NCI-H226 (cell line): ENCODE results near the gene DNAH11.
"Not testable (repeated sequence)": the region's sequence is repeated elsewhere in the genome, so short reads cannot be mapped to it uniquely, and the experiment has no call there.

Experiments
- DNase-seq: peaks from one replicate; pipeline ENCODE4 v3.0.0-alpha.2; 2015

The DNAH11 gene, protein sequence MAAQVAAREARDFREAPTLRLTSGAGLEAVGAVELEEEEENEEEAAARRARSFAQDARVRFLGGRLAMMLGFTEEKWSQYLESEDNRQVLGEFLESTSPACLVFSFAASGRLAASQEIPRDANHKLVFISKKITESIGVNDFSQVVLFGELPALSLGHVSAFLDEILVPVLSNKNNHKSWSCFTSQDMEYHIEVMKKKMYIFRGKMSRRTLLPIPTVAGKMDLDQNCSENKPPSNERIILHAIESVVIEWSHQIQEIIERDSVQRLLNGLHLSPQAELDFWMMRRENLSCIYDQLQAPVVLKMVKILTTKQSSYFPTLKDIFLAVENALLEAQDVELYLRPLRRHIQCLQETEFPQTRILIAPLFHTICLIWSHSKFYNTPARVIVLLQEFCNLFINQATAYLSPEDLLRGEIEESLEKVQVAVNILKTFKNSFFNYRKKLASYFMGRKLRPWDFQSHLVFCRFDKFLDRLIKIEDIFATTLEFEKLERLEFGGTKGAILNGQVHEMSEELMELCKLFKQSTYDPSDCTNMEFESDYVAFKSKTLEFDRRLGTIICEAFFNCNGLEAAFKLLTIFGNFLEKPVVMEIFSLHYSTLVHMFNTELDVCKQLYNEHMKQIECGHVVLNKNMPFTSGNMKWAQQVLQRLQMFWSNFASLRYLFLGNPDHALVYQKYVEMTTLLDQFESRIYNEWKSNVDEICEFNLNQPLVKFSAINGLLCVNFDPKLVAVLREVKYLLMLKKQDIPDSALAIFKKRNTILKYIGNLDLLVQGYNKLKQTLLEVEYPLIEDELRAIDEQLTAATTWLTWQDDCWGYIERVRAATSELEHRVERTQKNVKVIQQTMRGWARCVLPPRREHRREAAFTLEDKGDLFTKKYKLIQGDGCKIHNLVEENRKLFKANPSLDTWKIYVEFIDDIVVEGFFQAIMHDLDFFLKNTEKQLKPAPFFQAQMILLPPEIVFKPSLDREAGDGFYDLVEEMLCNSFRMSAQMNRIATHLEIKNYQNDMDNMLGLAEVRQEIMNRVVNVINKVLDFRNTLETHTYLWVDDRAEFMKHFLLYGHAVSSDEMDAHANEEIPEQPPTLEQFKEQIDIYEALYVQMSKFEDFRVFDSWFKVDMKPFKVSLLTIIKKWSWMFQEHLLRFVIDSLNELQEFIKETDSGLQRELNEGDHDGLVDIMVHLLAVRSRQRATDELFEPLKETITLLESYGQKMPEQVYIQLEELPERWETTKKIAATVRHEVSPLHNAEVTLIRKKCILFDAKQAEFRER (N-terminal part only)

DNA sequence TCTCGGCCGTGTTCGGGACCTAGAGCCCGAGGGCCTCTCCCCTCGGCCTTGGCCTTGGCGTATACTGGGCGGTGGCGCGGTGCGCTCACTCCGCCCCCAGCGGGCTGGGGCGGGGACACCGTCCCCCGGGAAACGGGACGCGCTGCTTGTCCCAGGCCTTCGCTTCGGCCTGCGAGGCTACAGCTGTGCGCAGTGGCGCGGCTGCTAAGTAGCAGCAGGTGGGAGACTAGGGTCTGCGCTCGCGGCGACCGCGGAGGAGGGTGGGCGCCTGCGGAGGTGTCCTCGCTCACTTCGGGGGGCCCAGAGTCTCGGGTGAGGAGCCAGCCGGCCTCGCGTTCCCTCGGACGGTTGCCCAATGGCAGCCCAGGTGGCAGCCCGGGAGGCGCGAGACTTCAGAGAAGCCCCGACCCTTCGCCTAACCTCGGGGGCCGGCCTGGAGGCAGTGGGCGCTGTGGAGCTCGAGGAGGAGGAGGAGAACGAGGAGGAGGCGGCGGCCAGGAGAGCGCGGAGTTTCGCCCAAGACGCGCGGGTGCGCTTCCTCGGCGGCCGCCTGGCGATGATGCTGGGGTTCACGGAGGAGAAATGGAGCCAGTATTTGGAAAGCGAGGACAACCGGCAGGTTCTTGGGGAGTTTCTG lies at the start of gene DNAH11:
Gene DNAH11 (plus strand): TSS at position 149 of the 637 bp plus-strand sequence. CDS start 207 bp downstream, at position 356.
- DNase-seq = no peak

DNA sequence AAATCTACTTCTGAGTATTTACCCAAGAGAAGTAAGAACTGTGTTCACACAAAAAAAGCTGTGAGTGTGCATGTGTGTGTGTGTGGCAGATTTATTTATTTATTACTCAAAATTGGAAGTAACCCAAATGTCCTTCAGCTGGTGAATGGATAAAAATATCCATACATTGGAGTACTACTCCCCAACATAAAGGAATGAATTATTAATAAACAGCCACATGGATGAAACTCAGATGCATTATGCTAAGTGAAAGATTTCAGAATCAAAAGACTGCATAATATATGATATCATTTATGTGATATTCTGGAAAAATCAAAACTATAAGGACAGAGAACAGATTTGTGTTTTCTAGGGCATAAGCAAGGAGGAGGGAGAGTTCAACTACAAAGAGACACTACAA lies 47.1 kb upstream of the DNAH11 start:
- DNase-seq = no peak

DNA sequence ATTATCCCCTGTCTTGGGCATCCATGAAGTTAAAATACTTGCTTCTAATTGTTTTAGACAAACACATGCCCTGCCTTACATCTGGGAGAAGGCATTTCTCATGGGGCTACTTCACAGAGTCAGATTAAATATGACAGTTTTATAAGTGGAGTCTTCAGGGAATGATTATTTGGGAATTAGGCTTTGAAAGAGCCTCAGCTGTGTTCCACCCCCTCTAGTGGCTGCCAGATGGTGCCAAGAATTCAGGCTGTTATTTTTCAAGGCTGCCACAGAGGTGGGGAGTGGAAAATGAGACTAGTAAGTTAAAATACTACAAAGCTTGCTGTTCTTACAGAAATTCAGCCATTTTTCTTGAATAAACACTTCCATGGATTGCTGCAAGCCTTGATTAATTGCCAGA lies 45.8 kb upstream of the DNAH11 start:
- peak; percentile 24 for DNase-seq

DNA sequence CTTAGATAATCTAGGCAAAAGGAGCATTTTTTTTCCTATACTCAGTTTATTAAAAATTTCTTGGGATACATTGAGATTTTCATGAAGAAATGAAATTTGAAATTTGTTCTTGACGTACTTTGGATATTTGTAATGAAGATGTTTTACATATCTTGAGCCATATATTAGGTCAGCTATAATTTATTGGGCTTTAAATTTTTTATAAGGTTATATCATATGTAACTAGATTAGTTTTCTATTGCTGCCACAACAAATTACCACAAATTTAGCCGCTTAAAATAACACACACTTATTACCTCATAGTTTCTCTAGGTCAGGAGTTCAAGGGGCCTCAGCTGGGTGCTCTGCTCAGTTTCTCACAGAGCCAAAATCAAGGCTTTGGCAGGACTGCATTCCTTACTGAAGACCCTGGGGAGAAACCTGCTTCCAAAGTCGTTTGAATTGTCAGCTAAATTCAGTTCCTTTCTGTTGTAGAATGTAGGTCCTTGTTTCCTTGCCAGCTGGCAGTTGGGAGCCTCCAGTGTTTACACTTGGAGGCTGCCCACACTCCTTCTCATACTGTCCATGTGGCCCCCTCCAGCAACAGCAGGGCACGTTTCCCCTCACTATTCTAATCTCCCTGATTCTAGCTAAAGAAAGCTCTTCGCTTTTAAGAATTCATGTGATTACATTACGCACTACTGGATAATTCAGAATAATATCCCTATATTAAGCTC lies 42.6 kb upstream of the DNAH11 start:
- DNase-seq = no peak

DNA sequence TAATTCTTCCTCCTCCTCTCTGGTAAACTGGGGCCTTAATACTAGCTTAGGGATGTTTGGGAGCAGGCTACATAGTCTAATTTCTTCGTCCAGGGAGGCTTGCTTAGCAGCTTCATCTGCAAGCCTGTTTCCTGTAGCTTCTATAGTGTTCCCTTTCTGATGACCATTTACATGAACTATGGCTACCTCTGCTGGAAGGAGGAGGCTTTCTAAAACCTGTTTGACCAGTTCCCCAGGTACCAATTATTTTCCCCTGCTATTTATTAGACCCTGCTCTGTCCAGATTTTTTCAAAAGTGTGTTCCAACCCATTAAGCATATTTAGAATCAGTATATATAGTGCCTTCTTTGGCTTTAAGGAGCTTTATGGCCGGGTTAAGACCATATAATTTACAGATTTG lies 38.8 kb upstream of the DNAH11 start:
- DNase-seq = no peak

DNA sequence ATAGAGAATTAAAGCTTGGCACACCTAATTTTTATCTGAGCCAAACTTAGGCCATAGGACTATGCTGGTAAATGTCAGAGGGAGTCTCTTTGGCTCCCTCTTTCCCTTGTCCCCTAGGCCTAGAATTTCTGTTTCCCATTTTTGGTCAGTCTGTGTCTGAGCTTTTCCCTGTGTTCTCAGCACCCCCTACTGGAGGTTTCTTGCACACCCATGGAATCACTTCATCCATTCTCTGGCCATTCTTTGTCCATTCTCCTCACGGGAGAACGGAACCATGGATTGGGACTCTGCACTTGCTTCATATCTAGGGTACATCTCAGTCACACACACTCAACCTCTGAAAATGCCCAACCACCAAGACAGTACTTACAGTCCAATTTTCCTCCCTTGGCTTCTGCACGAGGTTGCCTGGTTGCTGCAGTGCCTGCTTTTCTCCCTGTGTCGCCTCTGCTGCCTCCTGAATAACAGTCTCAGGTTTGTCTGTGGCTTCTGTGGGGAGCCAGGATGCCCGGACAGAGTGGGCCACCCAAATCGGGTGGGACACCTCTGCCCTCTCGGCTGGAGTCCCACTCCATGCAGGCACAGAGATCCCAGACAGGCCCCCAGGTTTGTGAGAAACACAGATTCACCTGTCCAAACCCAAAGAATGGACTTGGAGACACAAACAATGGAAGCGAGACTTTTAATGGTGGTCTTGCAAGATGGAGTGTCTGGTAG lies 35.1 kb upstream of the DNAH11 start:
- peak; percentile 37 for DNase-seq

DNA sequence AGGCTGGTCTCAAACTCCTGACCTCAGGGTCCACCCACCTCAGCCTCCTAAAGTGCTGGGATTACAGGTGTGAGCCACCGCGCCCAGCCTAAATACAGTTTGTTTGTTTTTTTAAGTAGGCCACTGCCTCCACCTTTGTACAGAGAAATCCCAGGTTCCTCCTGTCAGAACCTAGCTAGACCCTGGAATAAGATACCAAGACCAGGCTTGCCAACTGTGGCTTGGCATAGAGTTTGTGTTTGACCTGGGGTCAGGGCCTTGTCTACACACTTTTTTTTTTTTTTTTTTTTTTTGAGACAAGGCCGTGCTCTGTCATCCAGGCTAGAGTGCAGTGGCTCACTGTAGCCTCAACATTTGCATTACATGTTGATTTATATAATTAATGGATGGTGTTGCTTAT lies 34.3 kb upstream of the DNAH11 start:
- DNase-seq = no peak

DNA sequence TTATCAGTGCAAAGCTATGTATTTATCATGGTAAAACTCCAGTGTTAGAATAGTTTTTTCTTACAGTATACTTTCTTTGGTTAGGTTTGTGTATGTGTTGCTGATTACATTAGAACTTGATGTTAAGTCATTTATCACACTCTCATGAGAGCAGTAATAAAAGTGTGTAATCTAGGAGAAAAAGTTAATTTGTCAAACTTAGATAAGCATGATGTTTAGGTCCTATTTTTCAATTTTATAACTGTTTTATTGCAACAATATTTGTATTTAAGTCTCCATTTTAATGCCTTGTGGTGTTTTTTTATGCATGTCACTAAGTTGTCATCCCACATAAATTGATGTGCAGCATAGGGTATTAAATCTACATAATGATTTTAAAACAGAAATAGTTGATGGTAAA lies 28.8 kb upstream of the DNAH11 start:
- no peak for DNase-seq

DNA sequence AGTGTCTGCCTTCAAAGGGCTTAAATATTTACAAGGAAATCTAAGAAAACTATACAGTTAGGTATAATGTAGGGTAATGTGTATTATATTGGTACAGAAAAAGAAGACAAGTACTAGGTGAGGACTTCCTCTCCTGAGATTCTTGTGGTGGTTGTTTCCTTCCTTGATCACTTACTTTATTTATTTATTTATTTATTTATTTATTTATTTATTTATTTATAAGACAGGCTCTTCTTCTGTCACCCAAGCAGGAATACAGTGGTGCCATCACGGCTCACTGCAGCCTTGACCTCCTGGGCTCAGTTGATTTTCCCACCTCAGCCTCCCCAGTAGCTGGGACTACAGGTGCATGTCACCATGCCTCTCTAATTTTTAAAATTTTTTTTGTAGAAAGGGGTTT lies 18.2 kb upstream of the DNAH11 start:
- DNase-seq = no peak

DNA sequence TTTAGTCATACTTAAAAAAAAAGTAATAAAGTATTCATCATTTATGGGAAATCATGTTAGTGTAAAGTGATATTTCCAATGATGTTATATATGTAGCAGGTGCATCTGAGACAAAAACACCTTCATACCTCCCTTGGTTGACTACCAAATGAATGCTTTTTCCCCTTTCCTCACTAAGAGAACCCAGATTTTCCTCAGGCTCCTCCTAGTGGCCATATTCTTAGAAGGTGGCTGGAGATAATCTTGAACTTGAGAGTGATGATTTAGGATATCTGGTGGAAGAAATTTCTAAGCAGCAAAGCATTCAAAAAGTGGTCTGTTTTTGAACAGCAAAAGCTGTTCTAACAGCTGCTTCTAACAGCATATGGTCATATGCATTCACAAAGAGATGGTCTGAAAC lies 16.8 kb upstream of the DNAH11 start:
- DNase-seq = no peak

DNA sequence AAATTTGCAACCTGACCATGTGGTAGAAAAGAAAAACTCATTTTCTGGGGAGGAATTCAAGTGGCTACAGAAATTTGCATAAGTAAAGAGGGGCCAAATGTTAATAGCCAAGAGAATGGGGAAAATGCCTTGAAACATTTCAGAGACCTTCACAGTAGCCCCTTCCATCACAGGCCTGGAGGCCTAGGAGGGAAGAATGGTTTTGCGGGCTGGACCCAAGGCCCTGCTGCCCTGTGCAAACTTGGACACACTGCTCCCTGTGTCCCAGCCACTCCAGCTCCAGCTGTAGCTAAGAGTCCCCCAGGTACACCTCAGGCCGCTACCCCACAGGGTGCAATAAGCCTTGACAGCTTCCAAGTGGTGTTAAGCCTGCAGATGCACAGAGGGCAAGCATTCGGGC lies 16.4 kb upstream of the DNAH11 start:
- no peak for DNase-seq

DNA sequence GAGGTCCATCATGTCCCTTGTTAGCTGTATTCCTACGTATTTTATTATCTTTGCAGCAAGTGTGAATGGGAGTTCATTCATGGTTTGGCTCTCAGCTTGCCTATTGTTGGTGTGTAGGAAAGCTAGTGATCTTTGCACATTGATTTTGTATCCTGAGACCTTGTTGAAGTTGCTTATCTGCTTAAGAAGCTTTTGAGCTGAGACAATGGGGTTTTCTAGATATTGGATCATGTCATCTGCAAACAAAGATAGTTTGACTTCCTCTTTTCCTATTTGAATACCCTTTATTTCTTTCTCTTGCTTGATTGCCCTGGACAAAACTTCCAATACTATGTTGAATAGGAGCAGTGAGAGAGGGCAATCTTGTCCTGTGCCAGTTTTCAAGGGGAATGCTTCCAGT lies 10.4 kb upstream of the DNAH11 start:
- DNase-seq = not testable (repeated sequence)

DNA sequence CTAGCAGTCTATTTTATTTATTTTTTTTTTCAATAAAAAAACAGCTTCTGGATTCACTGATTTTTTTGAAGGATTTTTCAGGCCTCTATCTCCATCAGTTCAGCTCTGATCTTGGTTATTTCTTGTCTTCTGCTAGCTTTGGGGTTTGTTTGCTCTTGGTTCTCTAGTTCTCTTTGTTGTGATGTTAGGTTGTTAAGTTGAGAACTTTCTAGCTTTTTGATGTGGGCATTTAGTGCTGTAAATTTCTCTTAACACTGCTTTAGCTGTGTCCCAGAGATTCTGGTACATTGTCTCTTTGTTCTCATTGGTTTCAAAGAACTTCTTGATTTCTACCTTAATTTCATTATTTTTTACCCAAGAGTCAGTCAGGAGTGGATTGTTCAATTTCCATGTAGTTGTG lies 9.2 kb upstream of the DNAH11 start:
- not testable (repeated sequence) for DNase-seq

DNA sequence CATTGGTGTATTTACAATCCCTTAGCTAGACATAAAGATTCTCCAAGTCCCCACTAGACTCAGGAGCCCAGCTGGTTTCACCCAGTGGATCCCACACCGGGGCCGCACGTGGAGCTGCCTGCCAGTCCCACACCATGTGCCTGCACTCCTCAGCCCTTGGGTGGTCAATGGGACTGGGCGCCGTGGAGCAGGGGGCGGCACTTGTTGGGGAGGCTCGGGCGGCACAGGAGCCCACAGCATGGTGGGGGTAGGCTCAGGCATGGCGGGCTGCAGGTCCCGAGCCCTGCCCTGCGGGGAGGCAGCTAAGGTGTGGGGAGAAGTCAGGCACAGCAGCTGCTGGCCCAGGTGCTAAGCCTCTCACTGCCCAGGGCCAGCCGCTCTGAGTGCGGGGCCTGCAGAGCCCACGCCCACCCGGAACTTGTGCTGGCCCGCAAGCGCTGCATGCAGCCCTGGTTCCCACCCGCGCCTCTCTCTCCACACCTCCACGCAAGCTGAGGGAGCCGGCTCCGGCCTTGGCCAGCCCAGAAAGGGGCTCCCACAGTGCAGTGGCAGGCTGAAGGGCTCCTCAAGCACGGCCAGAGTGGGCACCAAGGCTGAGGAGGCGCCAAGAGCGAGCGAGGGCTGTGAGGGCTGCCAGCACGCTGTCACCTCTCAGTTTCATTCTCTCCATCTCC lies 6.3 kb upstream of the DNAH11 start:
- DNase-seq = not testable (repeated sequence)

DNA sequence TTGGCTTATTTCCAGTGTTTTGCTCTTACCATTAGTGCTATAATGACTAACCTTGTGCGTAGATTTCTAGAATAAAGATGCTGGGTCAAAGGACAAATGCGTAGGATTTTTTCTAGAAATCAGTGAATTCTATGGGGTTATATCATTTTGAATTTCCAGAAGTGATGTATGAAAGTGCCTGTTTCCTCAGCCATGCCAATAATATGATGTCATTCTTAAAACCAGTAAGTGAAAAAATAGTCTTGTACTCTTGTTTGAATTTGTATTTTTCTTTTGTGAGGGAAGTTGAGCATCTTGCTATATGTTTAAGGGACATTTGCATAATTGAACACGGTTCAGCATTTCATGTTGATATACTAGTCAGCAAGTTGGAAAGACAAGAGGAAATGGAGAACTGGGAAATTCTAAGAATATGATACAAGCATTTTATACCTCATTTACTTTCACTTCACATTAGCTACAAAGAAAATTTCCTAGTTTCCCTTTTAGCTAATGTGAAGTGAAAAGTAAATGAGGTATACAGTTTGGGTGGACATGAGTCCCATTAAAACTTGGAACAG lies 3.8 kb upstream of the DNAH11 start:
- DNase-seq = no peak

DNA sequence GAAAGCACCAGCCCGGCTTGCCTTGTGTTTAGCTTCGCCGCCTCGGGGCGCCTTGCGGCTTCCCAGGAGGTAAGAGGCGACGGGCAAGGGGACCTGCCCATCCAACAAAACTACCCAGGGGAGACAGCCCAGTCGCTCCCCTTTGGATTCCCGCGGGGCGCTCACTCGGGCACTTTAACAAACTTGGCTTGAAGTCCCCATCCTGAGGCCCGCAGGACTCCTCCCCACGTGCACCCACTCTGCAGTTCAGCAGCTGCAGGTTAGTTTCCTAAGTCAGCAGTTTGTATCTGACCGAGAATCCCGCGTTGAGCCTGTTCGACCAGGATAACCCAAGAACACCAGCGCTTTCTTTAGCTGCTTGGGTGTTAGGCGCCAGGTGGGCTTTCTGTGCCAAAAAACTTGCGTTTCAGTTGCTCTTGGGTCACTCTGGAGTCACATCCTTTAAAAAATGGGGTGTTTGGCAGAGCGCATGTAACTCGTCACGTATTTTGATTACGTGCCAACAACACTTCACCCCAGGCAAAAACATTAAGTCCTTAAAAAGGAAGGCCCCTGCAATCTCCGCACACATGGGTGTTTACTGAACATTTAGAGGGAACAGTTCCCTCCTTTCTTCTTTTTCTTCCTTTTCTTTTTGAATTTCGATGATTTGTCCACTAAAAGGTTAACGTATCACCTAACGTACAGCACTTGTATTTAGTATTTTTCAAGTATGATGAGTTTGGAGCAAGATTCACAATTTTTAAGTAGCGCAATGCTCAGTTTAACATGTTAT lies 876 bp downstream of the DNAH11 start:
- no peak for DNase-seq

DNA sequence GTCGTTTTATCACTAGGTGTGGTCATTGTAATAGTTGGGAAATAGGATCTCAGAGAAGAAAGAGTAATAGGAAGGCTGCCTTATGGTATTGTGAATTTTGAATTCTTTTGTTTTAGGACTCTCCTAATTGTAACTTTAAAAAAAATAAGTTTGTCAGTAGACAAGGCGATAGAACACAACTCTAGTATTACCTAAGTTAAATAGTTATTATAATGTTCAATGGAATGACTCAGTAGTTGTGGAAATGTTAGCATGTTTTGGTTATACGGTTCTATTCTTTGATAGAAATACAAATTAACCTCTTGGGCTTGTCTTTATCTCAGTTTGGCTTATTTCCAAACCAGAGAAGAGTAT lies 1.4 kb downstream of the DNAH11 start:
- DNase-seq = no peak

DNA sequence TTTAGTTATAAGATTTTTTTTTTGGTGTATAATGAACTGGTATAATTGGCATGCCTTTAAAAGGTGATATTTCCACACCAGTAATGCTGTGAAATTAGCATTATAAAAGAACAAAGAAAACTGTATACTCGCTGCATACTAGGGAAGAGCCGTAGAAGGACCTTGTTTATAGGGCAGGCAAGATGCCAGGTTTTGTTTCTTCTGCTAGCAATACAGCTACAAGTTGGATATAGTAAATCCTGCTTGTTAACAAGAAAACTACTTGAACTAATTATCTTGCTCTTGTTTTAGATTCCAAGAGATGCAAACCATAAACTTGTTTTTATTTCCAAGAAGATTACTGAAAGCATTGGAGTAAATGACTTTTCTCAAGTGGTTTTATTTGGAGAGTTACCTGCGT lies 1.9 kb downstream of the DNAH11 start:
- no peak for DNase-seq

DNA sequence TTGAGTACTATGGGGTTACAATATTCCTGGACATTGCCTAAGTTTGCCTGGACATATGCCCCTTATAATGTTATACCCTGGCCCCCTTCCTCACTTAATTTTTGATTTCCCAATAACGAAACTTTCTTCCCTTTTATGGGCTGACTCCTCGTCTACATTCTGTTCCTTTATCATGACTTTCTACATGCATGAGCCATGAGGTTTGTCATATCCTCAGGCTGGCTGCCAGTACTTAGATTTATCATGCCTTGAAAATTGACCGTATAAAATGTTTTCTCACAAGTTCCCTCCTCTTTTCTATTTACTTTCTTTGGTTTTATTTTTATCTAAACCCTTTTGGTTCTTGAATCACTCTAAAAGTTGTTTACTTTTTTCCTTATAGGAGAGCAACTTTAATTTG lies 4.7 kb downstream of the DNAH11 start:
- DNase-seq = no peak

DNA sequence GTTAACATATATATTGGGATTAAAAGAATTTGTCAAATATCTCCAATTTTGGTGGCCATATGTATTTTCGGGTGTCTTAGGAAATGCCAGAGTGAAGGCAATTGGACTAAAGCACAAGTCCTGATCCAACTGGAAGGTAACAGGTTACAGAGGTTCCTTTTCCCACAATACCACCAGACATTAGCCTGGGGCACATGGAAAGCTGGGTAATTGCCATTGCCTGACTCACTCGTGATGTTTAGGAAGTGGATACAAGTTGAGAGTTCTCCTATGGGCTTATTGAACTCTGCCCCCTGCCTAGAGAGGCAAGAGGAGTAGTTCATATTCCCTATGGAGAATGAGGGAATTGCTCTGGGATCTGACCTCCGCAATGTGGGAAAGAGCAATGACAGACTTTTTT lies 5.7 kb downstream of the DNAH11 start:
- peak; percentile 36 for DNase-seq
